ENCODE data around the gene PSMD1.
"Not testable (repeated sequence)": the region's sequence is repeated elsewhere in the genome, so short reads cannot be mapped to it uniquely, and the experiment has no call there.

Gene PSMD1

GRCh38 chr2:231130336-231131056, 73.8 kb downstream of the PSMD1 start:
- Histone ChIP-seq H3K27ac (ENCODE audit: low read length) (no peak overlapping the region), H3K27me3 (ENCODE audit: control insufficient read depth, insufficient read depth, low read length) (no peaks in the 10 kb centered on the region), H3K9me3 (ENCODE audit: control insufficient read depth, insufficient read depth, low read length) (no peaks in the 10 kb centered on the region), H3K36me3 (ENCODE audit: control insufficient read depth, insufficient read depth, low read length) (no peaks in the 10 kb centered on the region), H3K4me3 (ENCODE audit: low read length) (no peak overlapping the region), H3K4me1 (ENCODE audit: control insufficient read depth, insufficient read depth, low read length) (no peaks in the 10 kb centered on the region)
- WGBS (ENCODE audit: insufficient coverage, insufficient read length) = 100% methylated on average over 1 of the region's 6 CpGs
- no peak for DNase-seq (ENCODE audit: low read depth, low spot score)

- Histone ChIP-seq H3K27ac (ENCODE audit: low read length) (no peak overlapping the region), H3K27me3 (ENCODE audit: control insufficient read depth, insufficient read depth, low read length) (no peaks in the 10 kb centered on the region), H3K9me3 (ENCODE audit: control insufficient read depth, insufficient read depth, low read length) (no peaks in the 10 kb centered on the region), H3K36me3 (ENCODE audit: control insufficient read depth, insufficient read depth, low read length) (no peaks in the 10 kb centered on the region), H3K4me1 (ENCODE audit: control insufficient read depth, insufficient read depth, low read length) (no peaks in the 10 kb centered on the region), H3K4me3 (ENCODE audit: low read length) (no peak overlapping the region)
- WGBS (ENCODE audit: insufficient coverage, insufficient read length) = no CpG with 5 or more reads among the region's 1 CpG
- DNase-seq (ENCODE audit: low read depth, low spot score) = no peak
Measured at GRCh38 chr2:231132129-231132528, 75.5 kb downstream of the PSMD1 start.

GRCh38 chr2:231133365-231134099, 76.9 kb downstream of the PSMD1 start:
- Histone ChIP-seq H3K4me3 (ENCODE audit: low read length) (no peak overlapping the region), H3K9me3 (ENCODE audit: control insufficient read depth, insufficient read depth, low read length) (no peaks in the 10 kb centered on the region), H3K27me3 (ENCODE audit: control insufficient read depth, insufficient read depth, low read length) (no peaks in the 10 kb centered on the region), H3K27ac (ENCODE audit: low read length) (no peak overlapping the region), H3K36me3 (ENCODE audit: control insufficient read depth, insufficient read depth, low read length) (no peaks in the 10 kb centered on the region), H3K4me1 (ENCODE audit: control insufficient read depth, insufficient read depth, low read length) (no peaks in the 10 kb centered on the region)
- WGBS (ENCODE audit: insufficient coverage, insufficient read length) = no CpG with 5 or more reads among the region's 1 CpG
- DNase-seq (ENCODE audit: low read depth, low spot score) = no peak

GRCh38 chr2:231134910-231135655, 78.4 kb downstream of the PSMD1 start:
- no peaks in the 10 kb centered on the region for H3K9me3 ChIP-seq (ENCODE audit: control insufficient read depth, insufficient read depth, low read length)
- no peak overlapping the region for H3K4me3 ChIP-seq (ENCODE audit: low read length)
- no peak overlapping the region for H3K27ac ChIP-seq (ENCODE audit: low read length)
- H3K27me3 ChIP-seq (ENCODE audit: control insufficient read depth, insufficient read depth, low read length) = no peaks in the 10 kb centered on the region
- no peaks in the 10 kb centered on the region for H3K36me3 ChIP-seq (ENCODE audit: control insufficient read depth, insufficient read depth, low read length)
- H3K4me1 ChIP-seq (ENCODE audit: control insufficient read depth, insufficient read depth, low read length) = no peaks in the 10 kb centered on the region
- WGBS (ENCODE audit: insufficient coverage, insufficient read length) = 100% methylated on average over 1 of the region's 1 CpG
- no peak for DNase-seq (ENCODE audit: low read depth, low spot score)

- WGBS (ENCODE audit: insufficient coverage, insufficient read length) = no CpG with 5 or more reads among the region's 8 CpGs
Measured at GRCh38 chr2:231138699-231139098, 82.0 kb downstream of the PSMD1 start.

GRCh38 chr2:231139796-231140195, 83.1 kb downstream of the PSMD1 start:
- no peak for DNase-seq (ENCODE audit: low read depth, low spot score)
- H3K4me1 ChIP-seq (ENCODE audit: control insufficient read depth, insufficient read depth, low read length) = no peaks in the 10 kb centered on the region
- no peaks in the 10 kb centered on the region for H3K27me3 ChIP-seq (ENCODE audit: control insufficient read depth, insufficient read depth, low read length)
- H3K27ac ChIP-seq (ENCODE audit: low read length) = no peak overlapping the region
- H3K36me3 ChIP-seq (ENCODE audit: control insufficient read depth, insufficient read depth, low read length) = no peaks in the 10 kb centered on the region
- no peak overlapping the region for H3K4me3 ChIP-seq (ENCODE audit: low read length)
- no peaks in the 10 kb centered on the region for H3K9me3 ChIP-seq (ENCODE audit: control insufficient read depth, insufficient read depth, low read length)

More at GRCh38 chr2:231138699-231139098, 82.0 kb downstream of the PSMD1 start:
- Histone ChIP-seq H3K4me1 (ENCODE audit: control insufficient read depth, insufficient read depth, low read length) (no peaks in the 10 kb centered on the region), H3K4me3 (ENCODE audit: low read length) (no peak overlapping the region), H3K36me3 (ENCODE audit: control insufficient read depth, insufficient read depth, low read length) (no peaks in the 10 kb centered on the region), H3K9me3 (ENCODE audit: control insufficient read depth, insufficient read depth, low read length) (no peaks in the 10 kb centered on the region), H3K27me3 (ENCODE audit: control insufficient read depth, insufficient read depth, low read length) (no peaks in the 10 kb centered on the region), H3K27ac (ENCODE audit: low read length) (no peak overlapping the region)
- DNase-seq (ENCODE audit: low read depth, low spot score) = no peak

GRCh38 chr2:231140808-231141207, 84.1 kb downstream of the PSMD1 start:
- not testable (repeated sequence) for H3K36me3 ChIP-seq (ENCODE audit: control insufficient read depth, insufficient read depth, low read length); H3K4me1 ChIP-seq (ENCODE audit: control insufficient read depth, insufficient read depth, low read length); H3K27me3 ChIP-seq (ENCODE audit: control insufficient read depth, insufficient read depth, low read length); DNase-seq (ENCODE audit: low read depth, low spot score); H3K9me3 ChIP-seq (ENCODE audit: control insufficient read depth, insufficient read depth, low read length); H3K27ac ChIP-seq (ENCODE audit: low read length); H3K4me3 ChIP-seq (ENCODE audit: low read length)
- no CpG with 5 or more reads among the region's 8 CpGs for WGBS (ENCODE audit: insufficient coverage, insufficient read length)

GRCh38 chr2:231144896-231145295, 88.2 kb downstream of the PSMD1 start:
- Histone ChIP-seq H3K27me3 (ENCODE audit: control insufficient read depth, insufficient read depth, low read length) (no peaks in the 10 kb centered on the region), H3K9me3 (ENCODE audit: control insufficient read depth, insufficient read depth, low read length) (no peaks in the 10 kb centered on the region), H3K27ac (ENCODE audit: low read length) (no peak overlapping the region), H3K4me3 (ENCODE audit: low read length) (no peak overlapping the region), H3K36me3 (ENCODE audit: control insufficient read depth, insufficient read depth, low read length) (no peaks in the 10 kb centered on the region), H3K4me1 (ENCODE audit: control insufficient read depth, insufficient read depth, low read length) (no peaks in the 10 kb centered on the region)
- no CpG with 5 or more reads among the region's 6 CpGs for WGBS (ENCODE audit: insufficient coverage, insufficient read length)
- no peak for DNase-seq (ENCODE audit: low read depth, low spot score)

GRCh38 chr2:231146665-231147064, 90.0 kb downstream of the PSMD1 start:
- H3K27ac ChIP-seq (ENCODE audit: low read length) = no peak overlapping the region
- no peak for DNase-seq (ENCODE audit: low read depth, low spot score)
- no peaks in the 10 kb centered on the region for H3K4me1 ChIP-seq (ENCODE audit: control insufficient read depth, insufficient read depth, low read length)
- no peaks in the 10 kb centered on the region for H3K36me3 ChIP-seq (ENCODE audit: control insufficient read depth, insufficient read depth, low read length)
- H3K4me3 ChIP-seq (ENCODE audit: low read length) = no peak overlapping the region
- WGBS (ENCODE audit: insufficient coverage, insufficient read length) = no CpG with 5 or more reads among the region's 2 CpGs
- H3K9me3 ChIP-seq (ENCODE audit: control insufficient read depth, insufficient read depth, low read length) = no peaks in the 10 kb centered on the region
- no peaks in the 10 kb centered on the region for H3K27me3 ChIP-seq (ENCODE audit: control insufficient read depth, insufficient read depth, low read length)

GRCh38 chr2:231152800-231153557, 96.3 kb downstream of the PSMD1 start:
- no peaks in the 10 kb centered on the region for H3K27me3 ChIP-seq (ENCODE audit: control insufficient read depth, insufficient read depth, low read length)
- DNase-seq (ENCODE audit: low read depth, low spot score) = no peak
- no CpG with 5 or more reads among the region's 8 CpGs for WGBS (ENCODE audit: insufficient coverage, insufficient read length)
- no peaks in the 10 kb centered on the region for H3K4me1 ChIP-seq (ENCODE audit: control insufficient read depth, insufficient read depth, low read length)
- H3K4me3 ChIP-seq (ENCODE audit: low read length) = no peak overlapping the region
- no peak overlapping the region for H3K27ac ChIP-seq (ENCODE audit: low read length)
- peaks cover 3% of the 10 kb centered on the region; the same call in 1 of the 2 replicates for H3K36me3 ChIP-seq (ENCODE audit: control insufficient read depth, insufficient read depth, low read length)
- no peaks in the 10 kb centered on the region for H3K9me3 ChIP-seq (ENCODE audit: control insufficient read depth, insufficient read depth, low read length)
